Erythroblast (primary cell): ENCODE measurements around the gene LRP5.

ENCODE experiments used
- GATA1 ChIP-seq: IDR thresholded peaks from 2 replicates; pipeline ENCODE4 v1.6.1; 2011; ENCODE audit warnings: low read depth, mild to moderate bottlenecking, control low read depth, low read length, moderate library complexity
- POLR2A ChIP-seq: IDR thresholded peaks from 2 replicates; pipeline ENCODE4 v1.6.1; 2011; ENCODE audit warnings: mild to moderate bottlenecking, low read length

- TF ChIP-seq POLR2A (no peak), GATA1 (no peak)
These were observed 35.5 kb upstream of the LRP5 start for GRCh38 chr11:68276861-68277260.
